Bronchus fibroblast of lung (primary cell): ENCODE measurements around the gene TFF1. TPM values are rescaled to one million over a fixed set of nuclear protein-coding genes. Genes with fewer than 3 reads are reported as not detected.

ENCODE experiments used
- total RNA-seq: library from RNA; depleted of rRNA; stranded (reverse); fragments of >200 nt; gene quantifications from 2 replicates; pipeline ENCODE4 v1.2.3, GENCODE V29; 2015

The TFF1 gene
- not detected in 2 replicates for total RNA-seq

DNA sequence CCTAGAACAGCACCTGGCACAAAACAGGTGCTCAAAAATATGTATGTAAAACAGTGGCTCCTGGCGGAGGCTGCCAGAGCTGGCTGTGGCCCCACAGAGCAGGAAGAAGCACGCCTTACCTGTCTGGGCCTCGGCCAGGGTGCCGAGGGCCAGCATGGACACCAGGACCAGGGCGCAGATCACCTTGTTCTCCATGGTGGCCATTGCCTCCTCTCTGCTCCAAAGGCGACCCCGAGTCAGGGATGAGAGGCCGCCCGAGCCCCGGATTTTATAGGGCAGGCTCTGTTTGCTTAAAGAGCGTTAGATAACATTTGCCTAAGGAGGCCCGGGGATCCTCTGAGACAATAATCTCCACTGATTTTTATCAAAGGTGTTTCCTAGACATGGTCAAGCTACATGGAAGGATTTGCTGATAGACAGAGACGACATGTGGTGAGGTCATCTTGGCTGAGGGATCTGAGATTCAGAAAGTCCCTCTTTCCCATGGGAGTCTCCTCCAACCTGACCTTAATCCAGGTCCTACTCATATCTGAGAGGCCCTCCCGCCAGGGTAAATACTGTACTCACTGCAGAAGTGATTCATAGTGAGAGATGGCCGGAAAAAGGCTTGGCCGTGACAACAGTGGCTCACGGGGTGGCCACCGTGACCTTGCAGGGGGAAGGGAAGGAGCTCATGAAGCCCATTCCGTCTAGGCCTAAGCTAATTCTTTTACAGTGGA is at the start of gene TFF1:
TSS of gene TFF1 (minus strand) at position 244 of the 719 bp plus-strand sequence. CDS start at position 204, 40 bp downstream.

DNA sequence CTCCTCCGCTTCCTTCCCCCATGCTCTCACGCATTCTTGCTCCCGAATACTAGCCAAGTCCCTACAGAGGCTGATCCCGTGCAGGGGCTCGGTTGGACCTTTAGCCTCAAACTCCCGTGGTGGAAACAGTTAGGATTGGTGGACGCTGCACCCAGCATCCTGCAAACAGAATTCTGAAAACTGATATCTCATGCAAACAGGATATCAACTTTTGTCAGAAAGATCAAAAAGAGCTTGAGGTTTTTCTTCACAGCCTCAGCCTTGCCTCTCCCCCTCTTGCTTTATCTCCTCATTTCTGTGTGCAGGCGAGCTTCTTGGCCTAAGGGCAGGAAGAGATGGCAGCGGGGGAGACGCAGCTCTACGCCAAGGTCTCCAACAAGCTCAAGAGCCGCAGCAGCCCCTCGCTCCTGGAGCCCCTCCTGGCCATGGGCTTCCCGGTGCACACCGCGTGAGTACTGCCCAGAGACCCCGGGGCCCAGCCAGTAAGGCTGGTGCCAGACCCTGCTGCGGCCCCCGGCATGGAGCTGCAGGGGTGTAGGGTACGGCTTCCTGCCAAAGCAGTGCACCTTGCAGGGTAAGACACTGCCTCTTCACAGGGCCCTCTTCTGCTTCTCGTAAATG is 37.4 kb upstream of the TFF1 start, which contains the start of gene UBASH3A:
TSS of gene UBASH3A (plus strand) at position 292 of the 621 bp plus-strand sequence. CDS start at position 336, 44 bp downstream.

DNA sequence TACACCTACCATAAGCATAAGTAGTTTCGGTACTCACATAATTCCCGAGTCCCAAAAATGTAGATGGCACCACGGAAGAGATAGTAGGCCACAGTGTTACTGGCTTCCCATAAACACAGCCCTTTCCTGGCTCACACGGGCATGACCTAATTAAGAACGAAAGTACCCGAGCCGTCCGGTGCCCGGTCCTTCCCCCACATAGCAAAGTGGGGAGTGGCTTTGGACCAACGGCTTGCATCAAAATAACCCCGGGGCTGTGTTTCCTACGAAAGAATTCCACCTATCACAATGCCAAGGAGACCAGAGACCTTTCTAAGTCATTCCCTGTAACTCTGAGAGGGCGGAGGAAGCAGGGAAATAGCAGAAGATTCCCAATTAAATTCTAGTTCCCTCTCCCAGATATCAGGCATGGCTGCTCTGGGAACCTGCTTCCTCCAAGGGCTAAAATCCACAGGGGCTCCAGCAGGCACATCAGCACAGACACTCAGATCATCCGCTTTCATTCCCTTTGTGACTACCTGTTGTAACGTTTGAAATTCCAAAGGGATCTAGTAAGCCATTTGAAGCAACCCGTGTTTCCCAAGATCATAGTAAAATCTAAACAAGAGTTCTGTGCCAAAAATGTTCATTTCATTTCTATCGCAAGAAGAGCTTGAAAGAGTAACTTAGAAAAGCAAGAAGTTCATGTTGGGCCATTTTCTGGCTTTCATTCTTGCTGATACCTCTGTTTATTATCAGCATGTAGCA is 29.7 kb upstream of the TFF1 start, which contains the start of gene TMPRSS3:
TSS of gene TMPRSS3 (minus strand) at position 148 of the 747 bp plus-strand sequence. CDS start 635 bp downstream, outside the sequence.

DNA sequence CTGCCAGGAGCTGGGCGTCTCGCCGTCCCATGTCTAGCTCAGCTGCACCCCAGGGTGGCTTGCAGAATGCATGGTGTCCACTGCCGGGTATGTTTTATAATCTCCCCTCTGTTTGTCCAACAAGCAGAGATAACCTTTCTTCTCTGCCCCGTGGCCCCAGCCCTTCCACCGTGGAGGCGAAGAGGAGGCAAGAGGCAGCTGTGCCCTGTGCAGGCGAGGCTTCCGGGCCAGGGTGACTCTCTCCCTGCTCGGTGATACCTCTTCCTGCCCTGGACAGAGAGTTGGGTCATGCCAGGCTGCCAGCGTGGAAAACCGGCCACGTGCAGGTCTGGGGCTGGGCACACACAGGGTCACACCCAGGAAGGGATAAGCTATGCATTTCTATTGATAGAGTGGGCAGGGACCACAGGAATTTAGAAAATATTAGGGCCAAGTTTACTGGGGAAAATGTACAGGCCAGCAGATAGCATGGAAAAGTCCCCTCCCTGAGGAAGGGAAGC is 15.4 kb downstream of the TFF1 start, which contains the start of gene TFF2:
TSS of gene TFF2 (minus strand) at position 68 of the 500 bp plus-strand sequence. CDS start at position 31, 37 bp downstream.

DNA sequence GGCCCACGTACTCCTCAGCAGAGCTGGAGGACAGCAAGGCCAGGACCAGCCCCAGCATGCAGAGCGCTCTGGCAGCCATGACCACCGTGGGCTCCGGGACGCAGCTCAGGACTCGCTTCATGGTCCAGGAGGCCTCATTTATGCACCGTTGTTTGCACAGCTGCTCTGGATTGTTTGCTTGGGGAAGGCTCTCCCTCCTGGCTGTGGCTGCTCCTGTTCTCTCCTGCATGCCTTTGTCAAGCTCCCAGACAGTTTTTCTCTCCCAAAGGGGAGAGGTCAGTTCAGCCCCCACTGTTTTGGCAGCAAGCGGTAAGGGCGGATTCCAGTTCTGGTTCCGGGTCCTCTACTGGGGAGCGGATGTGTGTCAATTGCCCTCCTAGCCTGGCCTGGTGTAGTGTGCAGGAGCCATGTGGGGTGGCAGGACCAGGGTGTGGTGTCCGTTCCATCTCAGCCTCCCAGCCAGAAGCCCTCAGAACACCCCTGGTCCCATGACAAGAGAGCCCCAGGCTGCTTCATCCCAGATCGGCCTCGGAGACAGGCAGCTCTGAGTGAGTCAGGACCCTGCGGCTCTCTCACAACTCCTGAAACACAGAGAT is 50.9 kb downstream of the TFF1 start, which contains the start of gene TFF3:
TSS of gene TFF3 (minus strand) at position 114 of the 596 bp plus-strand sequence. CDS start at position 79, 35 bp downstream.

Other genes with a start within 250 kb of the TFF1 start
- gene ABCG1, start 147.4 kb downstream of the TFF1 start, total RNA-seq, result 0.15 and 0.34 TPM in 2 replicates
- not detected in 2 replicates for gene TFF3, start 51.1 kb downstream of the TFF1 start, total RNA-seq
- gene TFF2, start 15.5 kb downstream of the TFF1 start, total RNA-seq, result not detected in 2 replicates
- not detected in 2 replicates for gene TMPRSS3, start 29.5 kb upstream of the TFF1 start, total RNA-seq
- not detected in 2 replicates for gene UBASH3A, start 37.4 kb upstream of the TFF1 start, total RNA-seq
- gene RSPH1, start 129.7 kb upstream of the TFF1 start, total RNA-seq, result not detected in 2 replicates
- gene SLC37A1, start 147.3 kb upstream of the TFF1 start, total RNA-seq, result 0.74 and 3.7 TPM in 2 replicates